PC-3 (cell line): ENCODE measurements around the gene MAST4.

Source experiments
- CTCF ChIP-seq: fragments of 300-600 bp; sonication (generic); conservative IDR thresholded peaks from 2 replicates; pipeline ENCODE4 v1.5.1; 2017; ENCODE audit warnings: antibody characterized with exemption, low read depth, mild to moderate bottlenecking, low read length
- EZH2 ChIP-seq: fragments of 300-600 bp; sonication (generic); IDR thresholded peaks from one replicate; pipeline ENCODE4 v1.6.1; 2017; ENCODE audit warnings: antibody characterized with exemption, mild to moderate bottlenecking, low read length; ENCODE audit not compliant: unreplicated experiment

- TF ChIP-seq EZH2 (no peak), CTCF (no peak)
These were observed 292.4 kb downstream of the MAST4 start for GRCh38 chr5:66888613-66889012.
